Mucosa of stomach (tissue), 1 donor: ENCODE results near the gene MBD4.

Experiments
- H3K27me3 ChIP-seq: one replicate; pipeline ENCODE4 v1.7.0; 2013; ENCODE audit warnings: mild to moderate bottlenecking, low read length; ENCODE audit not compliant: control insufficient read depth, insufficient read depth
- H3K36me3 ChIP-seq: one replicate; pipeline ENCODE4 v1.7.0; 2013; ENCODE audit warnings: low read length; ENCODE audit not compliant: control insufficient read depth, insufficient read depth
- H3K4me1 ChIP-seq: one replicate; pipeline ENCODE4 v1.7.0; 2013; ENCODE audit warnings: mild to moderate bottlenecking, low read length; ENCODE audit not compliant: control insufficient read depth, insufficient read depth
- H3K4me3 ChIP-seq: one replicate; pipeline ENCODE4 v1.7.0; 2013; ENCODE audit warnings: low read length
- H3K9ac ChIP-seq: one replicate; pipeline ENCODE4 v1.7.0; 2013; ENCODE audit warnings: mild to moderate bottlenecking, low read length, moderate library complexity
- H3K9me3 ChIP-seq: one replicate; pipeline ENCODE4 v1.7.0; 2013; ENCODE audit warnings: mild to moderate bottlenecking, low read length, moderate library complexity; ENCODE audit not compliant: control insufficient read depth
- donor health status: Pancreatic carcinoma.

Gene MBD4

DNA sequence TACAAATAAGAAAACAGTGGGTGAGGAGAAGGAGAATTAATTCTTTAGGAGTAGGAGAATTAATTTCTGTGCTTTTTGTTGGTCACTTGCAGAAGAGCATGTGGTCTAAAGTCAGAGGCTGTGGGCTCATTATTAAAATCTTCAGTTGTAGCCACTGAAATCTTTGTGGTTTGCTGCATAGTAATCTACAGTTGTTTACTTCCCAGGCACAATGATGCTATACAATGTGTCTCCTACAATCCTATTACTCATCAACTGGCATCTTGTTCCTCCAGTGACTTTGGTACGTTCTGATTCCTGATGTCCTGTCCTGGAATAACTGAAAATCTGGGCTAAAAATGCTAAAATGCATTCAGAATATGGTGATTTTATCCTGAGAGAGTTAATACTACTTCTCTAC, 21.3 kb upstream of the MBD4 start:
- Histone ChIP-seq H3K9me3 (no peaks in the 10 kb centered on the region), H3K4me3 (no peak overlapping the region), H3K27me3 (no peaks in the 10 kb centered on the region), H3K4me1 (no peaks in the 10 kb centered on the region), H3K9ac (no peak overlapping the region), H3K36me3 (no peaks in the 10 kb centered on the region)

DNA sequence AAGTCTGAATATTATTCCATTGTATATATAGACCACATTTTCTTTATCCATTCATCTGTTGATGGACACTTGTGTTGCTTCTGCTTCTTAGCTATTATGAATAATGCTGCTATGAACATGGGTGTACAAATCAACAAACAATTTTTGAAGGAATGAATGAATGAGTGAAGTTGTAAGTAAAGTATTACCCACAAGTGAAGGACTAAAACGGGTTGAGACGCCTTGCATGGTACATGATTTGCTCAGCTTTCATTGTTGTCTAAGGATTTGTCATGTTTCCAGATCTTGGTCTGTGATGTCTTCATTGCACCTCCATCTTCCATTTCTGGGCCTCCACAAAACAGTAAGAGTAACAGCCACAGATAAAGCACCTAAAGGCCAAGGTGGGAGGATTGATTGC, 20.8 kb upstream of the MBD4 start:
- Histone ChIP-seq H3K9ac (no peak overlapping the region), H3K27me3 (no peaks in the 10 kb centered on the region), H3K9me3 (no peaks in the 10 kb centered on the region), H3K4me3 (no peak overlapping the region), H3K4me1 (no peaks in the 10 kb centered on the region), H3K36me3 (no peaks in the 10 kb centered on the region)

DNA sequence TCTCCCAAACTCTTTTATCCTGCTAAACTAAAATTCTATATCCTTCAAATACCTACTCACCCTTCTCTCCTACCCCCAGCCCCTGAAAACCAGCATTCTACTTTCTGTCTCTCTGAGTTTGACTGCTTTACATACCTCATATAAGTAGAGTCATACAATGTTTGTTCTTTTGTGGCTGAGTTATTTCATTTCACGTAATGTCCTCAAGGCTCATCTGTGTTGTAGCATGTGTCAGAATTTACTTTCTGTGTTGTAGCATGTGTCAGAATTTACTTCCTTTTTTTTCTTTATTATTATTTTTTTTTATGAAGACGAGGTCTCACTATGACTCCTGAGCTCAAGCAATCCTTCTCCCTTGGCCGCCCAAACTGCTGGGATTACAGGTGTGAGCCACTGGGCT, 20.4 kb upstream of the MBD4 start:
- H3K4me3 ChIP-seq: no peak overlapping the region
- no peak overlapping the region for H3K9ac ChIP-seq
- H3K9me3 ChIP-seq: no peaks in the 10 kb centered on the region
- no peaks in the 10 kb centered on the region for H3K36me3 ChIP-seq
- H3K27me3 ChIP-seq: no peaks in the 10 kb centered on the region
- H3K4me1 ChIP-seq: no peaks in the 10 kb centered on the region

DNA sequence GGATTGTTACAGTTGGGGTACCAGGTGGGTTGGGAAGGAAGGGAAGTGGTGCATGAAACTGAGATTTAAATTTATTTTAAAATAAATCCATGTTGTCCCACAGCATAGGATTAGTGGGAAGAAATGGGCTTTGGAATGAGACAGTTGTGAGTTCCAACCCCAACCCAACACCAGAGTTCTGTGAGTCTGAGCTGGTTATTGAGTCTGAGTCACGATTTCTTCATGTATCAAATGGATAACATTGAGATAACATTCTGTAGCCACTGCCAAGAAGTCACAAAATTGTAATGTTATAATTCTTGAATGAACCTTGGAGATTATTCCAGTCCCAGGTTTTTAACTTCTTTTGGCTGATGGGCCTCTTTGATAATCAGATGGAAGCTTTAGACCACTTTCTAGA, 14.0 kb upstream of the MBD4 start:
- no peak overlapping the region for H3K9ac ChIP-seq
- H3K36me3 ChIP-seq: no peaks in the 10 kb centered on the region
- H3K4me1 ChIP-seq: peaks cover 10% of the 10 kb centered on the region
- H3K27me3 ChIP-seq: no peaks in the 10 kb centered on the region
- H3K4me3 ChIP-seq: no peak overlapping the region
- H3K9me3 ChIP-seq: no peaks in the 10 kb centered on the region

DNA sequence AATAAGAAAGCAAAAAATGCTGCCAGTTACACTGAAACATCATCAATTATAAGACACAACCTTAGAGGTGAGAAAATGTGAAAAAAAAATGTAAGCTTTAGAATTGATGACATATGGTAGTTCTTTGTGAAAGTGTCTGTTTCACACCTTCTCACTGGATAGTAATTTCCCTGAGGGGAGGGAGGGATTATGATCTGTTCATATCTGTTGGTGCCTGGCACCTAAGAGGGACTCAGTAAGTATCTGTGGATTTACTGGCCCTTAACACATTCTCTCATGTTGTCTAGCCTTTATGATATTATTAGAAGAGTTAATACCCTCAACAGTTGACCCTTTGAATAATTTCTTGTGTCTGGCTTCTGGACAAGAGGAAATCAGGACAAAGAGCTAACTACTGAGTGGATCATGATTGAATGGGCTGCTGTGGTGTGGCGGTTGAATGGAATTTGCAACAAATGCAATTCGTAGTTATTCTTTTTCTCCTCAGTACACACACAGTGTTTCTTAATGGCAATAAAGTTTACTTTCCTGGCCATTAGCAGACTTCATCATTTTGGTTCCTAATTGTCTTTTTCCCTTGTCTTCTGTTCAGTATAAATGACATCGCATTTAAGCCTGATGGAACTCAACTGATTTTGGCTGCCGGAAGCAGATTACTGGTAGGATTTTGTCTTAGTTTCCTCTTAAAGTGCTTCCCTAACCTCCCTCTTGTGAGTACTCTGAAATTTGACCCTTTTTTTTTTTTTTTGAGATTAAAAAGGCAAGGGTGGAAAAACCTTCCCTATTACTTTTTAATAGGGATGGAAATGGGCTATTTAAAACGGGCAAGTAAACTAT, 9.7 kb upstream of the MBD4 start:
- H3K9ac ChIP-seq: no peak overlapping the region
- H3K4me3 ChIP-seq: no peak overlapping the region

DNA sequence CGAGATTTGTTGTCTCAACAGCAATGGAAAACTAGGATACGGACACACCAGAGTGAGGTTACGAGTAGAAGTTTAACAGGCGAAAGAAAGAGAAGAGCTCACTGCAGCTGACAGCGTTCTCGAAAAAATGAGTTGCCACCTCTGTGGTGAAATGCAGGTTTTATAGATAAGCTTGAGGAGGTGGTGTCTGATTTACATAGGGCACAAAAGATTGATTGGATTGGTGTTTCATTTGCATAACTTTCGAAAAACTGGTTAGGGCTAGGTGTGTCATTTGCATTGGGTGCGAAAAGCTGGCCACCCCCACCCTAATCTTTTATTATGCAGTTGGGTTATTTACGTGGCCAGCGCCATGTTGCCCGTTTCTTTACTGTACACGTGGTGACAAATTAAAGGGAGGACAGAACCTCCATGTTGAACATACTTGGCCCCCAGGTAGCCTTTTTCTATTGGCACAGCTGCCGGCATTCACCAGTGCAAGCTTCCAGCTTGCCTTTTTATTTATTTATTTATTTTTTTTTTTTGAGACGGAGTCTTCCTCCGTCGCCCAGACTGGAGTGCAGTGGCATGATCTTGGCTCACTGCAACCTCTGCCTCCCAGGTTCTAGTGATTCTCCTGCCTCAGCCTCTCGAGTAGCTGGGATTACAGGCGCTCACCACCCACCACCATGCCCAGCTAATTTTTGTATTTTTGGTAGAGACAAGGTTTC, 8.6 kb upstream of the MBD4 start:
- peaks cover 17% of the 10 kb centered on the region for H3K4me1 ChIP-seq
- no peaks in the 10 kb centered on the region for H3K9me3 ChIP-seq
- no peaks in the 10 kb centered on the region for H3K36me3 ChIP-seq
- H3K4me3 ChIP-seq: no peak overlapping the region
- peak overlapping the region; percentile 45 for H3K9ac ChIP-seq
- H3K27me3 ChIP-seq: no peaks in the 10 kb centered on the region

More for the DNA sequence above, 9.7 kb upstream of the MBD4 start:
- Histone ChIP-seq H3K36me3 (no peaks in the 10 kb centered on the region), H3K27me3 (no peaks in the 10 kb centered on the region), H3K9me3 (no peaks in the 10 kb centered on the region), H3K4me1 (peaks cover 10% of the 10 kb centered on the region)

DNA sequence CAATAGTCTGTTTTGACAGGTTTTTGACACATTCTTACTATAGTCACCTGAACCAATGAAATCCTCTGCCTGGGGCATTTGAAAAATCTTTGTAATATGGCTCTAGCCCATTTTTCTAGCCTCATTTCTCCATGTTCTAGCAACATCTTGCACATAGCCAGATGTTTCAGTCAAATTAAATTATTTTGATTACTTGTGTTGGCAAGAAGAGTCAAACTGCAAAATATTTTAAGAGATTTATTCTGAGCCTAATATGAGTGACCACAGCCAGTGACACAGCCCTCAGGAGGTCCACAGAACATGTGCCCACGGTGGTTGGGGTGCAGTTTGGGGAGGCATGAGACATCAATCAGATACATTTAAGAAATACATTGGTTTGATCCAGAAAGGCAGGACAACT, 7.2 kb upstream of the MBD4 start:
- H3K9ac ChIP-seq: no peak overlapping the region
- no peak overlapping the region for H3K4me3 ChIP-seq
- no peaks in the 10 kb centered on the region for H3K27me3 ChIP-seq
- H3K9me3 ChIP-seq: no peaks in the 10 kb centered on the region
- H3K36me3 ChIP-seq: no peaks in the 10 kb centered on the region
- H3K4me1 ChIP-seq: peaks cover 27% of the 10 kb centered on the region

DNA sequence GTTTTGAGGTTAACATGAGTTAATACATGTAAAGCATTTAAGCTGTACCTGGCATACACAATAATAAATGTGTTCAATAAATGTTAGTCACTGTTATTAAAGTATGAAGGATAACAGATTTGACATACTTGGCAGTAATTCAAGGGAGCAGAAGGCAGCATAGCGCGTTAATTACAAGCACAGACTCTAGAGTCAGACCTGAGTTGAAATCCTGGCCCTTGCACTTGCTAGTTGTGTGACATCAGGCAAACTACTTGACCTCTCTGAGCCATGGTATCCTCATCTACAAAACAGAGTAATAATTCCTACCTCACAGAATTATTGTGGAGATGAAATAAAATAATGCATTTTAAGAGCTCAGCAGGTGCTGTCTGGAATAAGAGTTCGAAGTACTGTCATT, 5.7 kb upstream of the MBD4 start:
- no peak overlapping the region for H3K4me3 ChIP-seq
- H3K9me3 ChIP-seq: no peaks in the 10 kb centered on the region
- no peaks in the 10 kb centered on the region for H3K27me3 ChIP-seq
- H3K4me1 ChIP-seq: peaks cover 35% of the 10 kb centered on the region
- H3K9ac ChIP-seq: no peak overlapping the region
- no peaks in the 10 kb centered on the region for H3K36me3 ChIP-seq

DNA sequence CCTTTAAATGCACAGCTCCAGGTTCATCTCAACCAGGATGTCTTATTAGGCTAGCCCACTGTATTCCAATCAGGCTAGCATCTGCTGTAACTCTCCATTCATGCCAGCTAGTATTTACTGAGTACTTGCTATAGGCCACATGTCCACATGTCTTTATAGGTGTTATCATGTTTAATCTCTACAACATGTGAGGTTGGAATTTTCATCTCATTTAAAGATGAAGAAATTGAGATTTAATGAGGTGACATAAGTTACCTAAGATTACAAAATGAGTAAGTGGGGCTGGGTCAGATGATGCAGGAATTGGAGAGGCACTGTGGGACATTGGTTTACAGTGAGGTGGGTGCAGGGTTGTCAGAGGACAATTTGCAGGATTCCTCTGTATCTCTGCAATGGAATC, 3.2 kb upstream of the MBD4 start:
- Histone ChIP-seq H3K9ac (no peak overlapping the region), H3K36me3 (no peaks in the 10 kb centered on the region), H3K4me1 (peaks cover 30% of the 10 kb centered on the region), H3K9me3 (no peaks in the 10 kb centered on the region), H3K4me3 (no peak overlapping the region), H3K27me3 (no peaks in the 10 kb centered on the region)

DNA sequence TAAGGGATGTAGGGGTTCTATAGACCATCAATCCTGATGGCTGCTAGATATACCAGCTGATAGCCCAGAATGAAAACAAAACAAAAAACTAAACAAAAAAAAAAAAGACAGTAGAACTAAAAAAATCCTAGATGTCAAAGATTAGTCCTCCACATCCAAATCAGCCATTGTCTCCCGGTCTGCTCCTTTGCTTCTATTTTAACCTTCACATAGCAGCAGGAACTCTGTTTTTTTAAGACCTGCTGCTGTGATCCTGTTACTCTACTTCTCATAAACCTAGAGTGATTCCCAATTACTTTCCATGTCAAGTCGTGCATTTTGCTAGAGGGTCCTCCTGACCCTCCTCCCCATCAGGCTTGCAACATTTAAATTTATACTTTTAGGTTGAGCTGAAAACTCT, 2.7 kb upstream of the MBD4 start:
- peaks cover 30% of the 10 kb centered on the region for H3K4me1 ChIP-seq
- no peak overlapping the region for H3K4me3 ChIP-seq
- H3K9ac ChIP-seq: no peak overlapping the region

DNA sequence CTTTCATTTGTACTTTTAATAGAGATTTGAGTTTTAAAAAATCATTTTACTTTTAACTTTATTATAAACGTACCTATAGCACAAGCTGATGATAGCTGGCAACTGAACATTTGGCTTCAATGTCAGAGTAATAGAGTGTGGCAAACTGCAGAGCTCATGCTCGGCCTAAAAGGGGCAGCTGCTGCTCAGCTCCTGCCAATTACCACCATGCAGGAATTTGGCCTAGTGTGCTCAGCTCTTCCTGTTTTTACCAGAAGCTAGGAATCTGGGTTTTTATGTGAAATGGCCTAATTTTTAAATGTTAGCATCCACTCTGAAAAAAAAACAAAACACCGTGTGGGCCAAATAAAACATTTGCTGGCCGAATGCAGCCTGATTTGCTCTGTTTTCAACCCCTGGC, 2.0 kb upstream of the MBD4 start:
- peak overlapping the region; percentile 69 for H3K9ac ChIP-seq
- H3K4me1 ChIP-seq: peaks cover 30% of the 10 kb centered on the region
- H3K36me3 ChIP-seq: no peaks in the 10 kb centered on the region
- no peaks in the 10 kb centered on the region for H3K9me3 ChIP-seq
- H3K27me3 ChIP-seq: no peaks in the 10 kb centered on the region
- no peak overlapping the region for H3K4me3 ChIP-seq

More for the DNA sequence above, 2.7 kb upstream of the MBD4 start:
- Histone ChIP-seq H3K9me3 (no peaks in the 10 kb centered on the region), H3K27me3 (no peaks in the 10 kb centered on the region), H3K36me3 (no peaks in the 10 kb centered on the region)

DNA sequence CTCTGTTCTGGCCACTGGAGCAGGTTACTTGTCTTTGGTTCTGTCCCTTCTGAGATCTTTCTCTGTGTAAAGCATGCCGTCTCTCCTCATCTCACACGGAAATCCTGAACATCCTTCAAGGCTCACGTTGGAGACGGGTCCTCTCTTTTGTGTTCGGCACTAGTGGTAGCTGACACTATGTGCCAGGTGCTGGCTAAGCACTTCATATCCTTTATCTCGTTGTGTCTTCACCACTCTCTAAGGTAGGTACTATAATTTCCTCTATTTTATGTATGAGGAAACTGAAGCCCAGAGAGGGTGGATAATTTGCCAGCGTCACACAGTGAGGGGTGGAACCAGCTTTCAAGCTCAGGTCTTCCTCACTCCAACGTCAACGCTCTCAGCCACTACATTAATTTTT, 1.5 kb upstream of the MBD4 start:
- H3K4me1 ChIP-seq: peaks cover 30% of the 10 kb centered on the region
- H3K9me3 ChIP-seq: no peaks in the 10 kb centered on the region
- no peaks in the 10 kb centered on the region for H3K27me3 ChIP-seq
- no peaks in the 10 kb centered on the region for H3K36me3 ChIP-seq
- peak overlapping the region; percentile 69 for H3K9ac ChIP-seq
- H3K4me3 ChIP-seq: peak overlapping the region; percentile 88
